ENCODE results near the gene UNC13B.

GRCh38 chr9:35191105-35191504 is 29.3 kb downstream of the UNC13B start:
- TF ChIP-seq CTCF (IDR thresholded peaks at IDR 0.05) (no peak), POLR2A (IDR thresholded peaks at IDR 0.05) (no peak), EP300 (IDR thresholded peaks at IDR 0.05) (no peak)

Data from sigmoid colon (tissue), 4 donors.